Upper lobe of left lung (tissue), 6 donors: Measurements from ENCODE around the gene ANO2. TPM values are rescaled to one million over a fixed set of nuclear protein-coding genes. Genes with fewer than 3 reads are reported as not detected.

Source experiments
- ATAC-seq, 2 donors: fragments of 200-7000 bp; cut with Tn5 transposase; one replicate each; pipeline ENCODE4 v1.9.1; 2022; ENCODE audit warnings: mild to moderate bottlenecking in 2 of 2, moderate library complexity in 2 of 2; ENCODE audit not compliant: low FRiP score in 2 of 2
- DNase-seq, 2 donors: peaks; one replicate each; pipeline ENCODE4 v3.0.0-alpha.2; 2019 to 2020
- H3K27ac ChIP-seq, 4 donors: fragments of 200-600 bp; sonication (generic); one replicate each; pipeline ENCODE4 v1.5.1; 2016 to 2019
- H3K27me3 ChIP-seq, 4 donors: fragments of 200-600 bp; sonication (generic); one replicate each; pipeline ENCODE4 v1.5.1; 2017 to 2019
- H3K36me3 ChIP-seq, 4 donors: fragments of 200-600 bp; sonication (generic); one replicate each; pipeline ENCODE4 v1.5.1; 2016 to 2019
- H3K4me1 ChIP-seq, 4 donors: fragments of 200-600 bp; sonication (generic); one replicate each; pipeline ENCODE4 v1.5.1; 2018 to 2019
- H3K4me3 ChIP-seq, 4 donors: fragments of 200-600 bp; sonication (generic); one replicate each; pipeline ENCODE4 v1.5.1; 2017 to 2019; ENCODE audit warnings: mild to moderate bottlenecking in 2 of 4, moderate library complexity in 1 of 4
- H3K9me3 ChIP-seq, 4 donors: fragments of 200-600 bp; sonication (generic); one replicate each; pipeline ENCODE4 v1.5.1; 2018 to 2019
- EP300 ChIP-seq, 4 donors: sonication (generic); formaldehyde crosslinking; IDR thresholded peaks; one replicate each; pipeline ENCODE4 v1.5.1; 2017; ENCODE audit warnings: antibody characterized with exemption in 4 of 4, control low read depth in 2 of 4
- POLR2A ChIP-seq, 4 donors: fragments of 450-650 bp; IDR thresholded peaks; one replicate each; pipeline ENCODE4 v1.5.1; 2016 to 2017; ENCODE audit warnings: antibody characterized with exemption in 4 of 4, mild to moderate bottlenecking in 2 of 4
- POLR2AphosphoS5 ChIP-seq, 2 donors: sonication (generic); formaldehyde crosslinking; IDR thresholded peaks; one replicate each; pipeline ENCODE4 v1.5.1; 2017; ENCODE audit warnings: antibody characterized with exemption in 2 of 2
- WGBS, 2 donors: methylation state at CpG; one replicate each; pipeline ENCODE4 v1.1.5; 2017 to 2018; 5-methylcytosine and 5-hydroxymethylcytosine counted together
- total RNA-seq, 6 donors: library from RNA; depleted of rRNA in 4 of 6; stranded (reverse); fragments of >200 nt in 4 of 6; gene quantifications; one replicate each; pipeline versions ENCODE4 v1.1.0 to v1.2.1, GENCODE V29; 2016 to 2021
- TF ChIP-seq, protein P1 (sequence below), 6 experiments: fragments of 450-650 bp in 4 of 6; fragments of 200-600 bp in 2 of 6; sonication (generic) in 2 of 6; IDR thresholded peaks; one replicate each; pipeline ENCODE4 v1.5.1; 2016 to 2019; ENCODE audit warnings: antibody characterized with exemption in 6 of 6
- donor health status: DM: no; HTN: no; CAD: no; lungs with moderate emphysema.
- donor health status: DM: no; HTN: yes; CAD: no; lungs with severe emphysema.

Gene ANO2
- total RNA-seq, 6 donors from 2014 or later: 4.4 to 78.6 (median 17.5) TPM

DNA sequence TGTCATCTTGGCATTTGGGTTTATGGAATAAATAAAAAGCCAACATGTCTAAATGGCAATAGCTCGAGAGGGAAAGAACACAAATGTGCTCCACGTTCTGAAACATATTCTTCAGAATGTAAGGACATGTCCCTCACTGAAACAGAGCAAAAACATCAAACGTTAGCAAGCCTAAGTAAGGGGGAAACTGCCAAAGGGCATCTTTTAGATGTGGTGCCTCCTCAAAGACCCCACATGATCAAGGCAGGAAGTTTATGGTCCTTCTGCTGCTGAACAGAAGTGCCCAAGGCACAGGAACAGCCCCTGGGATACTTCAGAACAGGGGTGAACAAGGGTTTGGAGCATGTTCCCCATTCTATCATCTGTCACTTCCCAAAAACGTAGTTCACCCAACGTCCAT lies 227.0 kb downstream of the ANO2 start:
- Histone ChIP-seq H3K27ac (peak overlapping the region in 1 of 4 donors; percentile 48), H3K27me3 (no peaks in the 10 kb centered on the region), H3K36me3 (no peaks in the 10 kb centered on the region), H3K9me3 (no peaks in the 10 kb centered on the region), H3K4me3 (no peak overlapping the region), H3K4me1 (peaks cover 0 to 11% (median 3%) of the 10 kb centered on the region in 4 donors)
- DNase-seq (no peak), ATAC-seq (no peak)
- TF ChIP-seq POLR2AphosphoS5 (IDR thresholded peaks at IDR 0.05): no peak
- TF ChIP-seq EP300 (IDR thresholded peaks at IDR 0.05): no peak
- TF ChIP-seq, protein P1, sequence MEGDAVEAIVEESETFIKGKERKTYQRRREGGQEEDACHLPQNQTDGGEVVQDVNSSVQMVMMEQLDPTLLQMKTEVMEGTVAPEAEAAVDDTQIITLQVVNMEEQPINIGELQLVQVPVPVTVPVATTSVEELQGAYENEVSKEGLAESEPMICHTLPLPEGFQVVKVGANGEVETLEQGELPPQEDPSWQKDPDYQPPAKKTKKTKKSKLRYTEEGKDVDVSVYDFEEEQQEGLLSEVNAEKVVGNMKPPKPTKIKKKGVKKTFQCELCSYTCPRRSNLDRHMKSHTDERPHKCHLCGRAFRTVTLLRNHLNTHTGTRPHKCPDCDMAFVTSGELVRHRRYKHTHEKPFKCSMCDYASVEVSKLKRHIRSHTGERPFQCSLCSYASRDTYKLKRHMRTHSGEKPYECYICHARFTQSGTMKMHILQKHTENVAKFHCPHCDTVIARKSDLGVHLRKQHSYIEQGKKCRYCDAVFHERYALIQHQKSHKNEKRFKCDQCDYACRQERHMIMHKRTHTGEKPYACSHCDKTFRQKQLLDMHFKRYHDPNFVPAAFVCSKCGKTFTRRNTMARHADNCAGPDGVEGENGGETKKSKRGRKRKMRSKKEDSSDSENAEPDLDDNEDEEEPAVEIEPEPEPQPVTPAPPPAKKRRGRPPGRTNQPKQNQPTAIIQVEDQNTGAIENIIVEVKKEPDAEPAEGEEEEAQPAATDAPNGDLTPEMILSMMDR (IDR thresholded peaks at IDR 0.05): no peak
- no peak for TF ChIP-seq POLR2A (IDR thresholded peaks at IDR 0.05)
- 53 to 65% methylated on average over 5 of the region's 5 CpGs for WGBS, 2 donors

DNA sequence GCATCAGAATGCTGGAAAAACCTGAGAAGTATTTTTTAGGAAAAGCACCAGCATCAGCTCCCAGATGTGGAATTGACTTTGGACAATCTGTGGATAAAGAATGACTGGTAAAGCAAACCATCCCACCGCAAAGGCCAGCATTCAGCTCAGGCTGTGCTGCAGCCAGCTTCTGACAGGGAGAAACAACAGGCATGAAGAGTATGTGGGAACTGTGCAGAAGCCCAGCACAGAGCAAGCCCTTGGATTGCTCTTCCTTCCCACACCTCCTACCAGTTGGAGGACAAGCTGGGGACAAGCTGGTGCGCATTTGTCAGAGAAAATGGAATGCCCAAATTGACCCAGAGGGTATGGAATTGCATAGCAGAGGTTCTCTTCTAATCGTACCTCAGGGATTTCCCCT lies 228.1 kb downstream of the ANO2 start:
- Histone ChIP-seq H3K27me3 (no peaks in the 10 kb centered on the region), H3K36me3 (no peaks in the 10 kb centered on the region), H3K4me1 (peaks cover 0 to 11% (median 3%) of the 10 kb centered on the region in 4 donors), H3K4me3 (no peak overlapping the region), H3K9me3 (no peaks in the 10 kb centered on the region), H3K27ac (no peak overlapping the region)
- TF ChIP-seq POLR2A (IDR thresholded peaks at IDR 0.05) (no peak), POLR2AphosphoS5 (IDR thresholded peaks at IDR 0.05) (no peak), EP300 (IDR thresholded peaks at IDR 0.05) (no peak)
- TF ChIP-seq, protein P1 (IDR thresholded peaks at IDR 0.05): no peak
- 73 to 81% methylated on average over 3 of the region's 3 CpGs for WGBS, 2 donors
- ATAC-seq (no peak), DNase-seq (no peak)

DNA sequence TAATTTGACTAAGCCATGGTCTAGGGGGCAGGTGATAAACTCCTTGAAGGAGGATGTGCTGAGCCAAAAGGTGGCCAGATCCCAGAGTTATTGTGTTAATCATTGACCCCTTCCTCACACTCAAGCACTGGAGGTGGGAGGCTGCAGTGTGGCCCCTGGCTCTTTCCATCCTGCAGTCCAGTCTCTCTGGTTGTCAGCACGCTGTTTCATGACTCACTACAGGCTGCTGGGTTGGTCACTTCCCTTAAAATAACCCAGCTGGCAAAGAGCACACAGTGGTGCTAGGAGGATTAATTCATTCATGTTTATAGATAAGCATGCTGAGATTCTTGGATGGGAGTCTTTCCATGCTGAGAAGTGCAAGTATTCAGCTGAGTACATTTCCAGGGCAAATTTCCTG lies 228.9 kb downstream of the ANO2 start:
- H3K4me1 ChIP-seq: peaks cover 0 to 11% (median 3%) of the 10 kb centered on the region in 4 donors
- DNase-seq: no peak
- no peak overlapping the region for H3K27ac ChIP-seq
- peak in 1 of 2 donors; percentile 36 for ATAC-seq
- H3K9me3 ChIP-seq: no peaks in the 10 kb centered on the region
- TF ChIP-seq EP300 (IDR thresholded peaks at IDR 0.05) (no peak), POLR2A (IDR thresholded peaks at IDR 0.05) (no peak), POLR2AphosphoS5 (IDR thresholded peaks at IDR 0.05) (no peak)
- TF ChIP-seq, protein P1 (IDR thresholded peaks at IDR 0.05): no peak
- H3K4me3 ChIP-seq: no peak overlapping the region
- no peaks in the 10 kb centered on the region for H3K36me3 ChIP-seq
- H3K27me3 ChIP-seq: no peaks in the 10 kb centered on the region
- 67 to 79% methylated on average over 1 of the region's 1 CpG for WGBS, 2 donors

DNA sequence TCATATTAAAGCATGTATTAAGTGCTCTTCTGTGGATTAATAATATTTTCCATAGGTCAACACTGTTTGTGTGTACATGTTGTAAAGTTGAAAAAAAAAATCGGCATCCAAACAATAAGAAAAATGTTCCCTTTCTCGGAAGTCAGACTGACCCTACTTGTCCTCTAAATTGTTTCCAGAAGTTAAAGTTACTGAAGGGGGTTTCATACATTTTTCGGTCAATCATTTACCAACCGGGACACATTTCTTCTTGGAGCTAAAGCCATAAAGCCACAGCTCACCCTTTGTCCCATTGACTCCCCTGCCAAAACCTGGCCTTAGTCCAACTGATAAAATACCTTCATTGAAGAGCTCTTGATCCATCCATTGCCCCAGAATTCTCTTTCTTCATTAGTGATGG lies 230.0 kb downstream of the ANO2 start:
- no peak overlapping the region for H3K4me3 ChIP-seq
- H3K4me1 ChIP-seq: peaks cover 0 to 11% (median 3%) of the 10 kb centered on the region in 4 donors
- no peaks in the 10 kb centered on the region for H3K27me3 ChIP-seq
- no peaks in the 10 kb centered on the region for H3K36me3 ChIP-seq
- H3K27ac ChIP-seq: no peak overlapping the region
- ATAC-seq (no peak), DNase-seq (no peak)
- H3K9me3 ChIP-seq: no peaks in the 10 kb centered on the region
- TF ChIP-seq EP300 (IDR thresholded peaks at IDR 0.05) (no peak), POLR2AphosphoS5 (IDR thresholded peaks at IDR 0.05) (no peak), POLR2A (IDR thresholded peaks at IDR 0.05) (no peak)
- TF ChIP-seq, protein P1 (IDR thresholded peaks at IDR 0.05): no peak
- 57 to 65% methylated on average over 4 of the region's 4 CpGs for WGBS, 2 donors

DNA sequence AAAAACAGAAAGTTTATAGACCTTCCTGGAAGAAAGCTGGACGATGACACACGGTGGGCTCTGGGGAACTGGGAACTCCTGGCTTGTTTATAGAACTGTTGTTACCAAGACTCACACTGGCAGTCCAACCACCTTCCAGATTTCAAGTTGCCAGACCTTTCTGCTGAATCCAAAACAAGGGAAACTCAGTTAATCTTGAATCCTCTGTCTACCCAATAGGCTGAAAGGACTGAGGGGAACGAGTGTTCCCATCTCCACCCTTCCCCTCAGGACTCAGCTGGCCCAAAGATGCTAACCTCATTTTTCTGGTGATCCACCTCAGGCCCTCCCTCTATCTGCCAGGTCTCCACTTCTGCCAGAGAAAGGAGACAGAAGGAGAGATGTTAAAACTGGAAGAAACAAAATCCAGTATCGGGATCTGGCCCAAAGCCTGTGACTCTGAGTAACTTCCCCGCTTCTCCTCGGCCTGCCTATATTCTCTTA lies 231.4 kb downstream of the ANO2 start:
- Histone ChIP-seq H3K27me3 (no peaks in the 10 kb centered on the region), H3K4me3 (no peak overlapping the region), H3K4me1 (peaks cover 0 to 11% (median 3%) of the 10 kb centered on the region in 4 donors), H3K9me3 (no peaks in the 10 kb centered on the region), H3K36me3 (no peaks in the 10 kb centered on the region), H3K27ac (no peak overlapping the region)
- ATAC-seq (peak in 1 of 2 donors; percentile 63), DNase-seq (no peak)
- WGBS, 2 donors: 85 to 95% methylated on average over 6 of the region's 6 CpGs
- TF ChIP-seq, protein P1 (IDR thresholded peaks at IDR 0.05): no peak
- no peak for TF ChIP-seq POLR2A (IDR thresholded peaks at IDR 0.05)
- no peak for TF ChIP-seq EP300 (IDR thresholded peaks at IDR 0.05)
- TF ChIP-seq POLR2AphosphoS5 (IDR thresholded peaks at IDR 0.05): no peak
